CD4-positive, alpha-beta T cell treated with Interleukin-4 for 1 hour (primary cell): ENCODE results near the gene MARCHF10.

Experiments
- DNase-seq, 2 donors: peaks; one replicate each; pipeline ENCODE4 v3.0.0-alpha.2; 2020 to 2022

MARCHF10 gene

DNA sequence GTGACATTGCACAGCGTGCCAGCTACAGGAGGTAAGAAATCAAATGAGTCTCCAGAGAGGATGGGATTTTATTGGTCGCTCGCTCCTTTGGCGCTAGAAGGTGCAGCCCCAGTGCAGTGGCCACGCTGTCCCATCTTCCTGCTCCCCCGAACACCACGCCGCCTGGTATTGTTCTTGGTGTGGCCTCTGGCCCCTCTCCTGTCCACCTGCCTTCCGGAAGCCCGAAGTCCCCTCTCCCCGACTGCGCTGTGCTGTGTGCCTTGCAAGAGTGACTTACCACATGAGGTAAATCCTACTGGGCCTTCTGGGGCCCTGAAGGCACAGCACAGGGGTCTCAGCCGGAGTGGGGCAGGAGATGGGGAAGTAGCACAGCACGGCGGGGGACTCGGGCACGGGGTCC, 58.2 kb downstream of the MARCHF10 start:
- DNase-seq: no peak

DNA sequence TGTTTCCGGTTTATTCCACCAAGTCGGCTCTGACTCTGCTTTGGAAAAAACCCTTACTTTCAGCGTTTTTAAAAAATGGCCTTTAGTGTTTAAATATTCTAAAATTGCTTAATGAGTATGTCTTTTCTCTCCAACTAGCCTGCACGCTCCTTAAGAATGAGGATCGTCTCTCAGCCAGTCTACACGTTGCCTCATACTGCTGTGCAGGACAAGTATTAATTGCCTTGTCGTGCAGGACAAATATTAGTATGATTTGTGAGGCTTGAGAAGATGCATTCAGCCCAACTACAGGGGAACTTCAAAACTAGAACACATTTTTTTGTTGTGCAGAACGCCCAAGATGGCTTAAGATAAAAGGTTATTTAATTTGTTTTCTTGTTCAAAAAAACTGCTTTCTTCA, 61.2 kb downstream of the MARCHF10 start:
- DNase-seq: no peak

DNA sequence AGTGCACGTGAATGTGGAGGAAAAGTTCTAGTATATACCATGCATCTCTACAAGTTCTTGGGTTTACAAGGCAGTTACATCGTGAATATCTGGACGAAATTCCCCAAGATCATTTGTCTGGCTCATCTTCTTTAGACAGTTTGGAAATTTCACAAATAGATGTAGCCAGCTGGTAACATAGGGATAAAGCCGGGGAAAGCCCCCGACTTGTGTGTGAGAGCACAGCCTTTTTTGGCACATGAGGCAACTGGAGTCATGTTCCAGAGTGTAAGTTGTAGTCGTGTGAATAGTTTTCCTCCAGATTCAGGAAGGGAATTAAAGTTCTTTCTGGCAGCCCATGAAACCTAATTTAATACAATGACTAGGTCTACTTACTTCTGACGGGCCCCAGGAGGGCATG, 62.3 kb downstream of the MARCHF10 start:
- DNase-seq: no peak

DNA sequence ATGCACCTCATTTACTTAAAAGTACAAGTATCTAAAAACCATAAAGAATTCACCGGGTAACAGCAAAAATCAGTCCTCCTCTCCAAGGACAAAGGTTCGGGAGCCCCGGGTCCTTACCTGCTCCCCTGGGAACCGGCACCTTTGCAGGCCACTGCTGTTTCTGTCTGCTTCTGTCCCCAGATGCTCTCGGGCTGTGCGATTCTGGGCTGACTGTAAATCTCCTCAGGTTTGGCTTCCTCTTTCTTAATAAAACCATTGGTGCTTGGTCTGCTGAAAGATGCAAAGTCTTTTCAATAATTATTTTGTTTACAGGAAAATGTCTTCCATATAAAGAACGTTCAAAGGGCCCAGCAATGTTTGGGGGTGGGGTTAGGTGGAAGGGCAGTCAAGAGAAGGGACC, 63.9 kb downstream of the MARCHF10 start:
- no peak for DNase-seq

DNA sequence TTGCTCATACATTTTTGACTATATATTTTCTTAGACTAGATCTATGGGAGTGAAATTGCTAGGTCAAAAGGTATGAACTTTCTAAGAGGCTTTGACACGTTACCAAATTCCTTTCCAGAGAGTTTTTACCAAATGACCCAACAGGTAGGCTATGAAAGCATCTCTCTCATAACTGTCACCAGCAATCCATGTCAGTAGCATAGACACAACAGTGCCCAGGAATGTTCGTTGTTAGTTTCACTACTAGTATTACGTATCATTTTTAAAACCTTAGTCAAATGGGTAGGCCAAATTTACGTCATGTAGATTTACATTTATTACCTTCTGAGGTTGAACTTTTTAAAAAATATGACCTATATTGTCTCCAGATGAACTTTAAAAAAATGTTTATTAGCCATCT, 66.8 kb downstream of the MARCHF10 start:
- DNase-seq: no peak

DNA sequence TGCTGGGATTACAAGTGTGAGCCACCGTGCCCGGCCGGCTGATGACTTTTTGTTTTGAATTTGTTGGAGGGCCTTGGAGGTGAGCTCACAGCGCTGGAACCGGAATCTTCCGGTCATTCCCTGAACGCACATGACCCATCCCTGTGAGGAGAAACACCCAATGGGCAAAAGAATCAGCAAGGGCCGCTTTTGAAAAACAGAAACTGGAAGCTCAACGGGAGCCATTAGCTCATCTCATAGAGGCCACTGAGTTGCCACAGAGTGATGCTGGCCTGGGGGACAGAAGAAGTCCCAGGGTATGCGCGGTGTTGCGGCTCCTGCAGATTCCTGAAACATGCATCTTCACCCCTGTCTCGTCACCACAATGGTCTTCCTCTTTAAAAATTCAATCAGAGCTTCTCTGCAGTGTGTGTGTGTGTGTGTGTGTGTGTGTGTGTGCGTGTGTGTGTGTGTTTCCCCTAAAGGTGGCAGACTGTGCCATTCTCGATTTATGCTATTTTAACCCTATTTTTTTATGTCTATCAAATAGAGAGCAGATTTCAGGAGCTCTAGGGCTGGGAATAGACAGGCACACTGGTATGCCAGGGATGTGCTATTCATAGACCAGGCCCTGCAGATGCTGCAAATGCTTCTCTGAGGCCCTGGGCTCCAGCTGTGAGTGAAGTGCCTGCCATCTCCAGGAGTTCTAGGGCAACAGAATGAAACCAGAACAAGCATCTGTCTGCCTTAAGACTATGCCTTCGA, 68.3 kb downstream of the MARCHF10 start:
- DNase-seq: no peak

DNA sequence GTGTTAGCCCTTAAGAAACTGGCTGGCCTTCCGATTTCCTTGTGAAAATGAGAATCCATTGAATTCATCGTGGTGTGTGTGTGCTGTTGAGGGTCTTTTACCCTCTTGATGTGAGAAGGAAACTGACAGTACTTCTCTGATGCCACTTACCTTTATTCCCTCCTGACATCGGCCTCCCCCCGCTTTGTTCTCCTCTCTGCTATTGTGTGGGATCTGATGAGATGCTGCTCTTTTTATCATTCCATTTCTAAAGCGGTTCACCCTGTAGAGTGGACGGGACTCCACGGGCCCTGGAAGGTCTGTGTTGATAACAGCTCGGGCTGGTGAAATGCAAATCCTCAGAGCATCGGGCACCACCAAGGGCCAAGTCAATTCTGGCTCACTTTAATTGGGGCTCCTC, 69.8 kb downstream of the MARCHF10 start:
- no peak for DNase-seq

DNA sequence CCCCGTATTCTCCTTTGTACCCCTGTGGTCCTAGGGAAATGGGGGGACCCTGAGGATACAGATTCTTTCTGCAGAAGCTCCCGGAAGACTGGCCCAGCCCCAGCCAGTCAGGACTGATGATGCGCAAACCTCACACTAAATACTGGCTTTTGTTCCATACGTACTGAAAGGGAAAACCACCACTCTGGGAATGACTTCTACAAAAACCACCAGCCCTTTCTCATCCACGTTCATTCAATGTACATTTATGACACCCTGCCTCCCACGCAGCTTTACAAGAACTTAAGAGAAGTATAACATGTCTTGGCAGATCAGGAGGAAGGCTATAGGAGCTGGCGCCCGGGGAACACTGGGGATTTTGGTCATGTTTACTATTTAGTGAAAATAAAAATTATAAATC, 70.6 kb downstream of the MARCHF10 start:
- no peak for DNase-seq

DNA sequence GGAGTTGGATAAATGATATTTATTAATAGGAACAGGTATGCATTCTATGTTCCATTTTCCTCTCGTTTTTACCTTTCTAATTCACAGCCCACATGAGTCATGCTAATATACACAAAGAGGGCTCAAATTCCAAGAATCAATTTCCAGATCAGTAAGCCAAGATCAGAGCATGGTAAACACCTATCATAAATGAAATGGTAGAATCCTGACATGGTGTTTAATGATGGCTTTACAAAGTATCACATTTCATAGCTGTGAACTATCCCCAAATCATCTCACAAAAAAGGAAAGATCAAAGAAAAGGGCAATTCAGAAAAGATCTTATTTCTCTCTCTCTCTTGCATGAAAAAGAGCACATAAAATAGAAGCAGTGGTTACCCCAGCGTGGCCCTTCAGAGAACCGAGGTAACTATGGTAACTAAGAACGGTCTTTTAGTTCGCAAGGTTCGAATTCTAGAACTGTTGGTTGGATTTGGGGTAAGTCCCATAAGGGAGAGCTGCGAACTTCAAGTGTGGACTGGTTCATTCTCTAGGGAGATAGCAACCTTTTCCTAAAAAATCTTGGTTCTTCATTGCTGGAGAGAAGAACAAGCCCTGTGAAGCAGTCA, 73.0 kb downstream of the MARCHF10 start:
- no peak for DNase-seq

DNA sequence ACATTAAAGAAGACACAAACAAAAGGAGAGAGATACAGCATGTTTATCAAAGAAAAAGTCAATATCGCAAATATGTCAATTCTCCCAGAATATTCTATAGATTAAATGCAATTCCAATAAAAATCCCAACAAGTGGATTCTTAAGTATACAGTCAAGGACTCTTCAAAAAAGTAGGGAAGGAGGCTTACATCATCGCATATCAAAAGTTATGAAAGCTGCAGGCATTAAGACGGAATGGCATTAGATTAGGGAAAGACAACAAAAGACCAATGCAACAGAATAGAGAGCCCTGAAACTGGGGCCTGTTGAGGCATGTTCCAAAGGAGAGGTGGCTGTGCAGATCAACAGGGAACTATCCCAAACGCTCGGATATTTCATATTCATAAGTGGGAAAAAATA, 76.0 kb downstream of the MARCHF10 start:
- DNase-seq: no peak

DNA sequence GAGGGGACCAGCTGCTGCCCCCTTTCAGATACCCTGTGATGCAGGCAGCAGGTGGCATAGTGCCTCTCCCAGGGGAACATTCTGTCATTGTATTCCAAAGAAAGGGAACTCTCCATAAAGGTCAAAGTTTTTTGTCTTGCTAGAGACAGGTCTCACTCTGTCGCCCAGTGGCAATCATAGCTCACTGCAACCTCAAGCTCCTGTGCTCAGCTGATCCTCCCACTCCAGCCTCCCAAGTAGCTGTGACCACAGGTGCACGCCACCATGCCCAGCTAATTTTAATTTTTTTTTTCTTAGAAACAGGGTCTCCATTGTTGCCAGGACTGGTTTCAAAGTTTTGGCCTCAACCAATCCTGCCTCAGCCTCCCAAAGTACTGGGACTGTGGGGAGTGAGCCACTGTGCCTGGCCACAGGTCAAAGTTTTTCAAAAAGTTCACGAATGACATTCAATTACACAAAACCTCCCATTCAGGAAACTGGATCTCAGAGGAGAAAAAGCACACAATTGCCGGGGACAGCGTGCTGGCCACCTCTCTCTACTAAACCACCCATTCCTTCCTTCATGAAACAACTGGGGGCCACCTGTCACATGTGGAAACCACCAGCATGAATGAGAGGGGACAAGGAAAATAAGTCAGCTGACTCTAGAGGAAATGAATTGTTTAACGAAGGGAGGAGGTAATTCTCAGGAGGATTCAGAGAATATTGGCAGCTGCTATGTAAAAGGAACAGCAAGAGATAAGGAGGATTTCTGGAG, 80.0 kb downstream of the MARCHF10 start:
- DNase-seq: no peak

DNA sequence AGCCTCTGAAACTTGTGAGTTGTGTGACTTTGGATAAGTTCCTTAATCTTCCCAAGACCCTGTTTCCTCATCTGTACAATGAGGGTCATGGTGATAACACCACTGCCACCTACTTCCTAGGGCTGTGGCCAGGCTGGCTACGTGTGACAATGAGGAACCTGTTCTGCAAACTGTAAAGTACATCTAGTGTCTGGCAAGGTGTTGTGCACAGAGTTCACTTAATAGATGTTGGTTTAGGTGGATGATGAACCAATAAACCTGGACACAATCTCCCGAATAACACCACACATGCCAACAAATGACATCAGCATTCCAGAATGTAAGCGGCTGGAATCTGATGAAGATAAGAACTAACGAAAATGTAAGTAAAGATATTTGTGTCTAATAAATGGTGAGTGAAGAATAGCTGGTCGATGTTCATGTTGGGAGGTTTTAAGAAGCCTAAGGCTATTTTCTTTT, 82.3 kb downstream of the MARCHF10 start:
- DNase-seq: no peak

DNA sequence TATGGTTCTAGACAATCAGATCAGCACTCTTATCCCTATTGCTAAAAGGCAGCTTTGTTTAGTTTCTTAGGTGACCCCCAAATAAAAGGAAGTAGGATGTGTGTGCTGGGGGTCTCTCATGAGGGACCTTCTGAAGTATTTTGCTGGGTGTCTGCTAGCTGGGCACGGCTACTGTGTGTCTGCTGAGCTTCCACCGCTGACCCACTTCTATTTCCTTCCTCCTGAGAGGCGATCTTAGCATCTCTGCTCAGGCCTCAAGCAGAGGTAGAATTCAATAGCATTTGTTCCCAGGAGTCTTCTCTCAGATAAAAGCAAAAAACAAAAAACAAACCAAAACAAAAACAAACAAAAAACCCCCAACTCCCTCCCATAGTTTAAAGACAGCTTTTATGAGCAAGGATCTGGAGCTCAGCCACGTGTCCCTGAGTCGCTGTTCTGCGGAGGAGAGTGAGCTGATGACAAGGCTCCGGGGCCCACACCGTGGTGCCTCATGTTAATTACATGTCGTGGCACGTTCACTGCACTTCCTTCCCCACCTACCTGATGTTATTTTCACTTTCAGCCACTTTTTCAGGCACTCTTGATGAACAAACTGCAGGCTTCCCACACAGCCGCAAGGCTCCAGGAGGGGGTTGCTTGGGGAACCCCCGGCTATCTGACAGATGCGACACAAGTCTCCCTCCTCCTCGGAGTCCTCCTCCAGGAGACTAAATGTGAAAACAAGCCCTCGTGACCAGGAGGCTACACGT, 83.5 kb downstream of the MARCHF10 start:
- DNase-seq: peak; percentile 79 to 82

DNA sequence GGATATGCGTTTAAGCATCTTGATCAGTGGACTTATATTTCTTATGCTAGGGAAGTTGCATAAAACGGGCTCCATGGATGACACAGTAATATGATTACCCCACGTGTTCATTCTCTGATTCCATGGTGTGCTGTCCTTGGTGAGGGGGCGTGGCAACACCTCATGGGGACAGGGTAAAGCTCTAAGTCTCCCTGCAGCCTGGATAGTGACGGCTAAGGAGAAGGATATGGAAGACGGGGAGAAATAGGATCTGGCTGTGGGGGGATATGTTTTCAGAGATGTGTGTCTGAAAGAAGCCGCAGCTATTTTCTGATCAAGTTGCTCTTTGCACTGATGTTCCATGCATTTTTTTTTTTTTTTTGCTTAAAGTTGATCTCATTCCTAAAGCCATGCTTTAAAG, 84.3 kb downstream of the MARCHF10 start:
- DNase-seq: no peak

DNA sequence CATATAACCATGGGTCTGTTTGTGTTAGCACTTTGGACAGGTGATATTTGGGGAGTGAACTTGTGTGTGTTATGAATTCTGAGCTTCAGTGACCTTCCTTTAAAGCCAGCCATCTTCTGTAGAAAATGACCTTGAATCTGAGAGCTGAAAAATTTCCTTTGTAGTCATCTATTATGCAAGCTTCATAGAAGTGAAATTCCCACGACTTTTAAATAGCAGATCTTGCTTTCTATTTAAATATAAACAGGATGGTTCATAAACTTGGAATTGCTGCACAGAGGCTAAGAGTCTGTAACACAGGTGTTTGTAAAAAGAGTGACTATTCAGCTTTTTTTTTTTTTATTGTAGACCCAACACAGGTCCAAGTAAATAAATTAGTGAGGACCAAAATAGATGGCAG, 85.5 kb downstream of the MARCHF10 start:
- DNase-seq: no peak

DNA sequence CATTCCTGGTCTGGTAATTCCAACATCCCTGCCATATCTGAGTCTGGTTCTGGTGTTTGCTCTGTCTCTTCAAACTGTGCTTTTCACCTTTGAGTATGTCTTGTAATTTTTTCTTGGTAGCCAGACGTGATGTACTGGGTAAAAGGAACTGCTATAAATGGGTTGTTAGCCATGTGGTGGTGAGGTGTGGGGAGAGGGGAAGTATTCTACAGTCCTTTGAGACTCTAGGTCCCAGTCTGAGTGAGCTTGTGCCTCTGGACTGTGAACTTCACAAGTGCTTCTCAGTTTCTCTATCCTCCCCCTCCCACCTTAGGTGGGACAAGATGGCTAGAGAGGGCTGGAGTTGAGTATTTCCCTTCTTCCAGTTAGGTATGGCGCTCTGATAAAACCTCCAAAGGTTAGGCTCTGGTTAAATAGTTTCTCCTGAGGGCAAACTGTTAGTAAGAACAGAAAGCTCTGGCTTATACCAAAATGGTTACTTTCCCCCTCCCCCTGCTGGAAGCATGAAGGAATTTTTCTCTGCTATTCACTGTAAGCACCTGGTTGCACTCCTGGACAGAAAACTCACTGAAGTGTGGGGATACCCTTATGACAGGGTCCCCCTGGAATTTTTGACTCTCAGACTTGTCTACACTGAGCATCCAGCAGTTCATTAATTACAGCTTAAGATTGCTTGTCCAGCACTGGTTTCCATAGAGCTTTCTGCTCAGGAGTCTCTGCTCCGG, 87.8 kb downstream of the MARCHF10 start:
- peak in 1 of 2 donors; percentile 26 for DNase-seq

DNA sequence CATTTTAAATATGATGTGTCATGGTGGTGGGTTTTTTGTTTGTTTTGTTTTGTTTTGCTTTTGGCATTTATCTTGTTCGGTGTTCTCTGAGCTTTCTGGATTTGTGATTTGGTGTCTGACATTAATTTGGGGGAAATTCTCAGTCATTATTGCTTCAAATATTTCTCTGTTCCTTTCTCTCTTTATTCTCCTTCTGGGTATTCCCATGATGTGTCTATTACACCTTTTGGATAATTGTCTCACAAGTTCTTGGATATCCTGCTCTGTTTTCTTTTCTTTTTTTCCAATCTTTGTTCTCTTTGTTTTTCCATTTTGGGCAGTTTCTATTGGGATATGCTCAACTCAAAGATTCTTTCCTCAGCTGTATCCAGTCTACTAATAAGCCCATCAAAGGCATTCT, 88.5 kb downstream of the MARCHF10 start:
- no peak for DNase-seq

DNA sequence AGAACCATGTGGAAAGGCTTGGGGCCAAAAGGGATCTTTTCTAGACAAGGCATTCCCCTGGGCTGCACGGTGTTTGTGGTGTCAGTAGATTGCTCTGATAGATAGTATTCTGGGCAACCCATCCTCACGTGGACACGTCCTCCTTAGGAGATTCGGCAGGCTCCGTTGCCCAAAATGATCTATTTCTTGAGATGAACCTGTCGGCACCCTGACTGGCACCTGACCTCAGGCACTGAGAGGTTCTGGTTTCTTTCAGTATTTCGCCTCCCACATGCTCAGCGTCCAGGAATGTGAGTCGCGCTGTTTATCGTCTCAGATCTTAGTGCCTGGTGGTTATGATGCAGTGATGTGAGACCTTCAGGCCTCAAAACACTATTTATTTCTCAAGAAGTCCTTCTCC, 89.7 kb downstream of the MARCHF10 start:
- no peak for DNase-seq

DNA sequence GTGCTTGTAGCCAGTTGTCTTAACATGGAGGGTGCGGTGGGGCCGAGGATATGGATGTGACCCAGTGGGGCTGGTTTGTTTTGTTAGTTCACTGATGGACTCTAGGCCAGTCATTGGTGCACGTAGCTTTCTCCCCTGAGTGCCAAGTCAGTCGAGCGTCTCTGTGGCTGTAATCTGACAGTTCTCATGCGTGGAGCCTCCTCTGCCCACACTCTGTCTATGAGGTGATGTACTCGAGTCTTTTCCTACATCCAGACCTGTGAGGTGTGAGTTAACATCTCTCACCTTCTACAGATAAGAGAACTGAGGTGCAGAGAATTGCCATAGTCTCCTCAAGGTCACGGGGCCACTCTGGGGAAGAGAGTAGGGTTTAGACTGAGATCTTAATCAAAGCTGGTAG, 90.2 kb downstream of the MARCHF10 start:
- DNase-seq: no peak

DNA sequence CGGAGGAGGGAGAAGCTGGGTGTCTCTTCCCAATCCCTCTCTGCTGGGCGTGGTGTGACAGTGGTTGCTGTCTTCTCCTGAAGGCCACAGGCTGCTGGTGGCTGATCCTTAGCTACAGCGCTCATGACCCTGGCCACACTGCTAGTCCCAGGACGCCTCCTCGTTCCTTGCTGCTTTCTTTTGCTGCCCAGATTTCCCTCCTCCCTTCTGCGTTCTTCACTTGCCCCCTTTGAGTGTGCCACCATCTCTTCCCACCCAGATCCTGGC, 90.6 kb downstream of the MARCHF10 start:
- no peak for DNase-seq

DNA sequence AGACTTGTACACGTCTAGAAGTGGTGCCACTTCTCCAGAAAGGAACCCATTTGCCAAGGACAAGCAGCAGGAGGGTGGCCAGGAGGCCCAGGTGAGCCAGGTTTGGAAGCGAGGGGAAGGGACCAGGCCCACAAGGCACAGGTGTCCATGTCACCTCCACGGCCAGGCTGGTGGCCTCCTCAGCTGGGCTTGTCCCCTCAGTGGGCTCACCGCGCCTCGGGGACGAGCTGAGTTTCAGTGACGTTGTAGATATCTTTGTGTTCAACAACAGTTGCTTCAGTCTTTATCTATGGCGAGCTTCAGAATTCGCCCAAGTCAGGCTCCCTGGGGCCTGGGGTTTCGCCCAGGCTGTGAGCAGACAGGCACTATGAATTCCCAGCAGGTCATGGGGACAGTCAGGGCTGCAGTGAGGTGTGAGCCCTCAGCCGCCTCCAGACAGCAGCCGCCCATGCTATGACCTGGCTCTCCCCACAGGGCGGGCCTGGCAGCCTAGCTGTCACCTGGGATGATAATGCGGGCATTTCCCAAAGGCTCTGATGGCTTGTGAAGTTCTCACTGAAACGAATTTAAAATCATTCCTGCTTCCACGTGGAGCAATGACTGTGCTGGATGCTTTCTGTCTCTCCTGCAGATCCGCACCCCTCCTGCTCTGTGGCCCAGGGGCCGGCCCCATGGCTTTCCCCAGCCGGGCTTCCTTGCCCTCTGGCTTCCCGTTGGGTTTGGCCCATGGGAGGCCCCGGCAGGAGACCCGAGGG, 91.1 kb downstream of the MARCHF10 start:
- DNase-seq: no peak

DNA sequence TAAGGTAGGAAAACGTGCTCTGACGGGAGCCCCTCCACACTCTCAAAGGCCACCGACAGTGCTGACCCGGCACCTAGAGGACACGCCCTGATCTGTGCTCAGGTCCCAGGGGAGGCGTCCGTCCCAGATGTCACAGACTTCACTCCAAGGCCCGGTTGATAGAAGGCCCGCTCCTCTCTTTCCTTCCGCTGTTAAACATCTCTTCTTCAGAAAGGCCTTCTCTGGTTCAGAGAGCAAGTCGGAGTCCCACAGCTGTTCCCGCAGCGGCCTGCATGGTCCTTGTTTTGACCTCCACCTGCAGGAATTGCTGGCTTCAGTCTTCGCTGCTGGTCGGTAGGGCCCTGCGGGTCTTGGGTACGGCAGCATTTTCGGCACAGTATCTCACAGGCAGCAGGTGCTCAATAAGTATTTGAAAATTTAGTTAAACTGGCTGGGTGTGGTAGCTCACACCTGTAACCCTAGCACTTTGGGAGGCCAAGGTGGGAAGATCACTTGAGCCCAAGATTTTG, 92.2 kb downstream of the MARCHF10 start:
- DNase-seq: no peak
